ENCODE results near the gene NUAK2. TPM values are rescaled to one million over a fixed set of nuclear protein-coding genes. Genes with fewer than 3 reads are reported as not detected.
"Not testable (repeated sequence)": the region's sequence is repeated elsewhere in the genome, so short reads cannot be mapped to it uniquely, and the experiment has no call there.

NUAK2 gene
- total RNA-seq, 4 donors from 2014 or later = 22.0 to 40.0 (median 30.9) TPM

DNA sequence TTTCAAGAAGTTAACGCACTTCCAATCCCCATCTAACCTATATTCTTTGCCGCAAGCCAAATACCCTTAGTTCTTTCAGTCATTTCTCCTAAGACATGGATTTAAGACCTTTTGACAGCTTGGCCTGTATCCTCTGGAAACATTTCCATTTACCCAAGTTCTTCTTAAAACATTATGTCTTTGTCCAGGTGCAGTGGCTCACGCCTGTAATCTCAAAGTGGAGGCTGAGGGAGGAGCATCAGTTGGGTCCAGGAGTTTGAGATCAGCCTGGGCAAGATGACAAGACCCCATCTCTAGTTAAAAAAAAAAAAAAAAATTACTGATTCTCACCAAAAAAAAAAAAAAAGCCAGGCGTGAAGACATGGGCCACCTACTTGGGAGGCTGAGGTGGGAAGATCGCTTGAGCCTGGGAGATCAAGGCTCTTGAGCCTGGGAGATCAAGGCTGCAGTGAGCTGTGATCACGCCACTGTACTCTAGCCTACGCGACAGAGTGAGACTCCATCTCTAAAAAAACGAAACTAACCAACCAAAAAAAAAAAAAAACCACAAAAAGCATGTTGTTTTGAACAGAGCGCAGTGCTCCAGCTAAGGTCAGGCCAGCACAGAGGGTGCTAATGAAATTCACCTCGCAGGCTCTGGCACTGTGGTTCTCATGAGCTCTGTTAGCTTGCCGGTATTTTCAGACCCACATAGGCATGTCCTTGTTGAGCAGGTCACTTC is 36.0 kb downstream of the NUAK2 start:
- Histone ChIP-seq H3K36me3 (no peaks in the 10 kb centered on the region), H3K9me3 (no peaks in the 10 kb centered on the region), H3K4me3 (peak overlapping the region in 1 of 4 donors; percentile 24), H3K27ac (peak overlapping the region; percentile 54 to 88 (median 73)), H3K4me1 (peaks cover 4 to 57% (median 35%) of the 10 kb centered on the region in 4 donors), H3K27me3 (no peaks in the 10 kb centered on the region)
- DNase-seq = peak in 2 of 3 donors; percentile 74 to 85
- no peak for TF ChIP-seq POLR2A (IDR thresholded peaks at IDR 0.05)
- TF ChIP-seq, protein P1, sequence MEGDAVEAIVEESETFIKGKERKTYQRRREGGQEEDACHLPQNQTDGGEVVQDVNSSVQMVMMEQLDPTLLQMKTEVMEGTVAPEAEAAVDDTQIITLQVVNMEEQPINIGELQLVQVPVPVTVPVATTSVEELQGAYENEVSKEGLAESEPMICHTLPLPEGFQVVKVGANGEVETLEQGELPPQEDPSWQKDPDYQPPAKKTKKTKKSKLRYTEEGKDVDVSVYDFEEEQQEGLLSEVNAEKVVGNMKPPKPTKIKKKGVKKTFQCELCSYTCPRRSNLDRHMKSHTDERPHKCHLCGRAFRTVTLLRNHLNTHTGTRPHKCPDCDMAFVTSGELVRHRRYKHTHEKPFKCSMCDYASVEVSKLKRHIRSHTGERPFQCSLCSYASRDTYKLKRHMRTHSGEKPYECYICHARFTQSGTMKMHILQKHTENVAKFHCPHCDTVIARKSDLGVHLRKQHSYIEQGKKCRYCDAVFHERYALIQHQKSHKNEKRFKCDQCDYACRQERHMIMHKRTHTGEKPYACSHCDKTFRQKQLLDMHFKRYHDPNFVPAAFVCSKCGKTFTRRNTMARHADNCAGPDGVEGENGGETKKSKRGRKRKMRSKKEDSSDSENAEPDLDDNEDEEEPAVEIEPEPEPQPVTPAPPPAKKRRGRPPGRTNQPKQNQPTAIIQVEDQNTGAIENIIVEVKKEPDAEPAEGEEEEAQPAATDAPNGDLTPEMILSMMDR (IDR thresholded peaks at IDR 0.05) = no peak

DNA sequence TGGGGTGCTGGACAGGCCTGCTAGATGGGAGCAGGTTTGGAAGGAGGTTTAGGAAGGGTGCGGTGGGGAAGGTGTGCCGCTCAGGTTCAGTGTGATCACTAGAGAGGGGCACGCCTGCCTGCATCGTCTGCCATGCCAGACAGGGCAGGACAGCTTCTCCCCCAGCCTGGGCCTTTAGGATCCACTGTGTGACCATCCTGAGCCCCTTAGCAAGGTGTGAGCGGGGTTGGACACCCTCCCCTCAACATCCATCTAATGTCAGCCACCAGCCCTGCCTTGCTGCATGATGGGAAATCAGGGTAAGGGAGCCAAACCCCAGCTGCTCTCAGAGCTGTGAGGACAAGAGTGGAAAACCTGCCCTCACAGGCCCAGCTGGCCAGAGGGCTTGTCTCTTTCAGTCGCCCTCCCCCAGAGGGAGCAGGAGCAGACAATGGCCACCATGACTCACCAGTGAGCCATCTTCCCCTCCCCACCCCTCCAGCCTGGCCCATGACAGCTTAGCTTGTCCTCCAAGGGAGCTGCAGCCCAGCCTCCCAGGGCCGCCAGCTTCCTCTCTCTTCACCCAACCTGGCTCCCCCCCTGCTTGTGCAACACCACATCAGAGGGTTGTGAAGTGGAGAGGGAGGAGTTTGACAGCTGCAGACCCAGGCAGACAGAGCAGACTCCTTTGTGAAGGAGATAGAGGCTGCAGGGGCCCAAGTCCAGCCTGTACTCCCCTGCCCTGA is 37.0 kb downstream of the NUAK2 start:
- peak overlapping the region; percentile 54 to 88 (median 73) for H3K27ac ChIP-seq
- DNase-seq = peak; percentile 80 to 96 (median 95)
- H3K9me3 ChIP-seq = no peaks in the 10 kb centered on the region
- no peak overlapping the region for H3K4me3 ChIP-seq
- peaks cover 4 to 62% (median 35%) of the 10 kb centered on the region in 4 donors for H3K4me1 ChIP-seq
- TF ChIP-seq, protein P1 (IDR thresholded peaks at IDR 0.05) = peak in 1 of 6 experiments; percentile 13
- peak in 1 of 2 donors; percentile 16 for TF ChIP-seq POLR2A (IDR thresholded peaks at IDR 0.05)
- no peaks in the 10 kb centered on the region for H3K27me3 ChIP-seq
- H3K36me3 ChIP-seq = no peaks in the 10 kb centered on the region

DNA sequence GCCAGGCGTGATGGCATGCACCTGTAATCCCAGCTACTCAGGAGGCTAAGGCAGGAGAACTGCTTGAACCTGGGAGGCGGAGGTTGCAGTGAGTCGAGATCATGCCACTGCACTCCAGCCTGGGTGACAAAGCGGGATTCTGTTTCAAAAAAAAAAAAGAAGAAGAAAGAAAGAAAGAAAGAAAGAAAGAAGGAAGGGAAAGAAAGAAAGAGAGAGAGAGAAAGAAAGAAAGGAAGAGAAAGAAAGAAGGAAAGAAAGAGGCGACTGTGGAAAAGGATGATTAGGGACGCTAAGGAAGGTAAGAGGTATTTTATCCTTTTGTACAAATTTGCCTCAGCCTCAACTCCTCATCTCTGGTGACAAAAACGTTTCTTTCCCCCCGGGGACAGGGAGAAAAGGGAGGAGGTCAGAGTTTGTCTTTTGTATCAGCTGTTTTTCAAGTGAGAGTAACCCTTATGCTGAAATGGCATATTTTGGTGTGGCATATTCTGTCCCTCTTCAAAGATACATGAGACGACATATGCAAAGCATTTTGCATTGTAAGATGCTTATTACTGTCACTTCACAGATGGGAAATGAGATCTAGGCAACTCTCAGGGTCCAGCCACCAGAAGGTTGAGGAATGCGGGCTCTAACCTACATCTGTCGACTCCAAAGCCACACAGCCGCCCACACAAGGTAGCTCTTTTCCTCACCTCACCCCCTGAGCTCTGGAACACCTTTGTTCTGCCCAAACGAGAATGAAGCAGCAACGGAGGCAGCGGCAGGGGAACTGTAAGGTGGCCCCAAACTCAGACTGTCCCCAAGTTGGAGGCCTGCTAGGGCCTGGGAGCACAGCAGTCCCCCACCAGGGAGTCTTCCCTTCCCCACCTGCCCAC is 38.0 kb downstream of the NUAK2 start:
- Histone ChIP-seq H3K9me3 (no peaks in the 10 kb centered on the region), H3K4me1 (peaks cover 4 to 54% (median 35%) of the 10 kb centered on the region in 4 donors), H3K36me3 (no peaks in the 10 kb centered on the region), H3K27ac (peak overlapping the region; percentile 54 to 88 (median 68)), H3K4me3 (no peak overlapping the region), H3K27me3 (no peaks in the 10 kb centered on the region)
- no peak for DNase-seq
- TF ChIP-seq, protein P1 (IDR thresholded peaks at IDR 0.05) = no peak
- no peak for TF ChIP-seq POLR2A (IDR thresholded peaks at IDR 0.05)

DNA sequence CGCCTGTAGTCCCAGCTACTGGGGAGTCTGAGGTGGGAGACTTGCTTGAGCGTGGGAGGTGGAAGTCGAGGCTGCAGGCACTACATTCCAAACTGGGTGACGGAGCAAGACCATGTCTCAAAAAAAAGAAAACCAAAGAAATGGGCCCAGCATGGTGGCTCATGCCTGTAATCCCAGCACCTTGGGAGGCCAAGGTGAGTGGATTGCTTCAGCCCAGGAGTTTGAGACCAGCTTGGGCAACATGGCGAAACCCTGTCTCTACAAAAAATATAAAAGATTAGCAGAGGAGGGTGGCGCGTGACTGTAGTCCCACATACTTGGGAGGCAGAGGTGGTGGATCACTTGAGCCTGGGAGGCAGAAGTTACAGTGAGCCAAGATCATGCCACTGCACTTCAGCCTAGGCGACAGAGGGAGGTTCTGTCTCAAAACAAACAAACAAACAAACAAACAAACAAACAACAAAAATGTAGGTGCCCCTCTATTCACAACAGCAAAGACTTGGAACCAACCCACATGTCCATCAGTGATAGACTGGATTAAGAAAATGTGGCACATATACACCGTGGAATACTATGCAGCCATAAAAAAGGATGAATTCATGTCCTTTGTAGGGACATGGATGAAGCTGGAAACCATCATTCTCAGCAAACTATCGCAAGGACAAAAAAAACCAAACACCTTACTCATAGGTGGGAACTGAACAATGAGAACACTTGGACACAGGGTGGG is 40.7 kb downstream of the NUAK2 start:
- not testable (repeated sequence) for H3K9me3 ChIP-seq, H3K36me3 ChIP-seq, H3K27me3 ChIP-seq, H3K4me3 ChIP-seq, DNase-seq
- peaks cover 4 to 31% (median 18%) of the 10 kb centered on the region in 4 donors for H3K4me1 ChIP-seq
- peak overlapping the region in 1 of 4 donors; percentile 48 for H3K27ac ChIP-seq

DNA sequence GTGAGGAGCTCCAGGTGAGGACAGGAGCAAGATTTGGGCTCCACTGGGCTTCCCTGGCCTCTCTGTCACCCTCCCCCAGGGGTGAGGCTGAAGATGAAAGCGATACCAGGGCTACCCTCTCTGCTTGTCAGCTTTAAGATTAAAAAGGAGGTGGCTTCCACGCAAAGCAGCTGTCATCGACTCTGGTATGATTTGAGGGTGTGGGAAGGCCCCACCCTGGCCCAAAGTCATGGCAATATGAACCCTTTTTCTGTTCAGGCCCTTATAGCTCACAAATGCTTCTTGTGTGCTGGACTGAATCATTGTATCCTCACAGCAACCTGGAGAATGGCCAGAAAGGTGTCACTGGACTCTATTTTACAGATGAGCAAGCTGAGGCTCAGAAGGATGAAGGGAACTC is 41.6 kb downstream of the NUAK2 start:
- DNase-seq = peak in 1 of 3 donors; percentile 46

More for the DNA sequence above, 41.6 kb downstream of the NUAK2 start:
- TF ChIP-seq, protein P1 (IDR thresholded peaks at IDR 0.05) = no peak
- no peak for TF ChIP-seq POLR2A (IDR thresholded peaks at IDR 0.05)
- no peaks in the 10 kb centered on the region for H3K36me3 ChIP-seq
- no peak overlapping the region for H3K4me3 ChIP-seq
- peaks cover 3 to 31% (median 17%) of the 10 kb centered on the region in 4 donors for H3K4me1 ChIP-seq
- no peaks in the 10 kb centered on the region for H3K27me3 ChIP-seq
- no peaks in the 10 kb centered on the region for H3K9me3 ChIP-seq
- H3K27ac ChIP-seq = peak overlapping the region in 3 of 4 donors; percentile 18 to 60 (median 48)
